ENCODE results near the gene NXPE3. TPM values are rescaled to one million over a fixed set of nuclear protein-coding genes. Genes with fewer than 3 reads are reported as not detected.
A peak's percentile ranks its signal among the peaks of the same experiment; 100 is the strongest.

NXPE3 gene
- total and polyA plus RNA-seq, 10 of the 15 experiments (the other 5 are each of a cell fraction or from before 2014, with no cell fraction given) = 2.0 to 8.7 (median 5.2) TPM

DNA sequence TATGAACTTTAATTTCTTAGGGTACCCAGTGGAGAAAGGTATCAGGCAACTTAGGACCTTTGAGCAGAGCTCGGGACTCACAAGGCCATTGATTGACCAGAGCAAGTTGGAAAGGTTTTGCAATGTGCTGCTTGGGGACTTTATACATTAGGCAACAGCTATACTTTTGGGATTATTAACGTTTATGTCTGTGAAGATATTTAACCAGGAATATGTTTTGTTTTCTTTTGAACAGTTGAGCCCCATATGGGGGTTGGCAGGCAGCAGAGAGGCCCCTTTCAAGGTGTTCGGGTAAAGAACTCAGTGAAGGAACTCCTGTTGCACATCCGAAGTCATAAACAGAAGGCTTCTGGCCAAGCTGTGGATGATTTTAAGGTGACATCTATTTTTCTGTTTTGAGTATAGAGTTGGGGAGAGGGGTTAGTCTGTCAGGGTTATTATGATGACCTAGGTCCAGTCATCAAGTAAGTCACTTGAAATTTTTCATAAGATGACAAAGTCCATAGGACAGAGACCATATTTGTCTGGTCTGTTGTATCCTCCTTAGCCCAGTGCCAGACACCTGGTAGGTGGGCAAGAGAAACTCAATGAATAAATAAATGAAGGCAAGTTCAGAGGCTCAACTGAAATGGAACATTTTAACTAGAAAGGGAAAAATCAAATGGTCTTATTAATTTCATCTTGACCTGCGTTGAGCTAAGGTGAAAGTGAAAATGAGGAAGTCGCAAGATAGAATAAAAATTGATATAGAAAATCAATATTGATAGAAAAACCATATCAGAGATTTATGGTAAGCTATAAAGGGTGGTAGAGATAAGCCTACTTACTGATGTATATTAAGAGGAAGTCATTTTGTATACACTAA, 73.1 kb downstream of the NXPE3 start:
- H3K27me3 ChIP-seq (replicated peaks in 1 of 2; ENCODE audit: control insufficient read depth in 2 of 2, insufficient read depth in 2 of 2, low read length in 1 of 2) = no peaks in the 10 kb centered on the region
- intact Hi-C loops (cut with micrococcal nuclease; ENCODE audit: unreplicated experiment) = loop anchor here (2.0 to 5.0 kb wide), 5 partner anchors 39 to 205 kb away; no protein-coding TSS in a partner anchor
- 52% methylated on average over 6 of the region's 6 CpGs for WGBS (ENCODE audit: insufficient coverage, insufficient replicate concordance, low lambda C conversion rate, missing lambda C conversion rate)
- DNase-seq (ENCODE audit: low read depth, low spot score) (no peak), FAIRE-seq (no peak), ATAC-seq (no peak)
- H3K36me3 ChIP-seq (ENCODE audit: control insufficient read depth in 2 of 2, insufficient read depth in 2 of 2, low read length in 1 of 2) = peaks cover 18 to 41% of the 10 kb centered on the region in 2 experiments
- TF ChIP-seq POLR2AphosphoS5 (IDR thresholded peaks at IDR 0.05; ENCODE audit: low read length) = peak; percentile 81
- 0 out of 2 replicates have a peak, but pooled peaks have one; percentile 66 for TF ChIP-seq WRNIP1 (IDR thresholded peaks at IDR 0.05; ENCODE audit: borderline replicate concordance, low read depth, low read length)
- peak; percentile 51; the same call in 1 of the 2 replicates for TF ChIP-seq MTA2 (IDR thresholded peaks at IDR 0.05; ENCODE audit: low read depth)
- TF ChIP-seq POLR2AphosphoS2 (IDR thresholded peaks at IDR 0.05; ENCODE audit: low read depth, low read length) = 0 out of 2 replicates have a peak, but pooled peaks have one; percentile 39
- TF ChIP-seq SPI1 (IDR thresholded peaks at IDR 0.05; ENCODE audit: borderline replicate concordance, insufficient read depth, low read depth, low read length) = peak; percentile 80; the same call in 1 of the 2 replicates
- TF ChIP-seq YBX1 (IDR thresholded peaks at IDR 0.05) = no peak
- TF ChIP-seq FOXM1 (IDR thresholded peaks at IDR 0.05; ENCODE audit: low read depth, low read length) = no peak; the same call in 1 of the 2 replicates
- TF ChIP-seq NFYB (IDR thresholded peaks at IDR 0.05; ENCODE audit: insufficient read depth, low read depth, low read length) = no peak
- TF ChIP-seq, protein P1, sequence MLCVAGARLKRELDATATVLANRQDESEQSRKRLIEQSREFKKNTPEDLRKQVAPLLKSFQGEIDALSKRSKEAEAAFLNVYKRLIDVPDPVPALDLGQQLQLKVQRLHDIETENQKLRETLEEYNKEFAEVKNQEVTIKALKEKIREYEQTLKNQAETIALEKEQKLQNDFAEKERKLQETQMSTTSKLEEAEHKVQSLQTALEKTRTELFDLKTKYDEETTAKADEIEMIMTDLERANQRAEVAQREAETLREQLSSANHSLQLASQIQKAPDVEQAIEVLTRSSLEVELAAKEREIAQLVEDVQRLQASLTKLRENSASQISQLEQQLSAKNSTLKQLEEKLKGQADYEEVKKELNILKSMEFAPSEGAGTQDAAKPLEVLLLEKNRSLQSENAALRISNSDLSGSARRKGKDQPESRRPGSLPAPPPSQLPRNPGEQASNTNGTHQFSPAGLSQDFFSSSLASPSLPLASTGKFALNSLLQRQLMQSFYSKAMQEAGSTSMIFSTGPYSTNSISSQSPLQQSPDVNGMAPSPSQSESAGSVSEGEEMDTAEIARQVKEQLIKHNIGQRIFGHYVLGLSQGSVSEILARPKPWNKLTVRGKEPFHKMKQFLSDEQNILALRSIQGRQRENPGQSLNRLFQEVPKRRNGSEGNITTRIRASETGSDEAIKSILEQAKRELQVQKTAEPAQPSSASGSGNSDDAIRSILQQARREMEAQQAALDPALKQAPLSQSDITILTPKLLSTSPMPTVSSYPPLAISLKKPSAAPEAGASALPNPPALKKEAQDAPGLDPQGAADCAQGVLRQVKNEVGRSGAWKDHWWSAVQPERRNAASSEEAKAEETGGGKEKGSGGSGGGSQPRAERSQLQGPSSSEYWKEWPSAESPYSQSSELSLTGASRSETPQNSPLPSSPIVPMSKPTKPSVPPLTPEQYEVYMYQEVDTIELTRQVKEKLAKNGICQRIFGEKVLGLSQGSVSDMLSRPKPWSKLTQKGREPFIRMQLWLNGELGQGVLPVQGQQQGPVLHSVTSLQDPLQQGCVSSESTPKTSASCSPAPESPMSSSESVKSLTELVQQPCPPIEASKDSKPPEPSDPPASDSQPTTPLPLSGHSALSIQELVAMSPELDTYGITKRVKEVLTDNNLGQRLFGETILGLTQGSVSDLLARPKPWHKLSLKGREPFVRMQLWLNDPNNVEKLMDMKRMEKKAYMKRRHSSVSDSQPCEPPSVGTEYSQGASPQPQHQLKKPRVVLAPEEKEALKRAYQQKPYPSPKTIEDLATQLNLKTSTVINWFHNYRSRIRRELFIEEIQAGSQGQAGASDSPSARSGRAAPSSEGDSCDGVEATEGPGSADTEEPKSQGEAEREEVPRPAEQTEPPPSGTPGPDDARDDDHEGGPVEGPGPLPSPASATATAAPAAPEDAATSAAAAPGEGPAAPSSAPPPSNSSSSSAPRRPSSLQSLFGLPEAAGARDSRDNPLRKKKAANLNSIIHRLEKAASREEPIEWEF (IDR thresholded peaks at IDR 0.05; ENCODE audit: insufficient replicate concordance, low read depth, low read length) = peak; percentile 69
- TF ChIP-seq, protein P2, sequence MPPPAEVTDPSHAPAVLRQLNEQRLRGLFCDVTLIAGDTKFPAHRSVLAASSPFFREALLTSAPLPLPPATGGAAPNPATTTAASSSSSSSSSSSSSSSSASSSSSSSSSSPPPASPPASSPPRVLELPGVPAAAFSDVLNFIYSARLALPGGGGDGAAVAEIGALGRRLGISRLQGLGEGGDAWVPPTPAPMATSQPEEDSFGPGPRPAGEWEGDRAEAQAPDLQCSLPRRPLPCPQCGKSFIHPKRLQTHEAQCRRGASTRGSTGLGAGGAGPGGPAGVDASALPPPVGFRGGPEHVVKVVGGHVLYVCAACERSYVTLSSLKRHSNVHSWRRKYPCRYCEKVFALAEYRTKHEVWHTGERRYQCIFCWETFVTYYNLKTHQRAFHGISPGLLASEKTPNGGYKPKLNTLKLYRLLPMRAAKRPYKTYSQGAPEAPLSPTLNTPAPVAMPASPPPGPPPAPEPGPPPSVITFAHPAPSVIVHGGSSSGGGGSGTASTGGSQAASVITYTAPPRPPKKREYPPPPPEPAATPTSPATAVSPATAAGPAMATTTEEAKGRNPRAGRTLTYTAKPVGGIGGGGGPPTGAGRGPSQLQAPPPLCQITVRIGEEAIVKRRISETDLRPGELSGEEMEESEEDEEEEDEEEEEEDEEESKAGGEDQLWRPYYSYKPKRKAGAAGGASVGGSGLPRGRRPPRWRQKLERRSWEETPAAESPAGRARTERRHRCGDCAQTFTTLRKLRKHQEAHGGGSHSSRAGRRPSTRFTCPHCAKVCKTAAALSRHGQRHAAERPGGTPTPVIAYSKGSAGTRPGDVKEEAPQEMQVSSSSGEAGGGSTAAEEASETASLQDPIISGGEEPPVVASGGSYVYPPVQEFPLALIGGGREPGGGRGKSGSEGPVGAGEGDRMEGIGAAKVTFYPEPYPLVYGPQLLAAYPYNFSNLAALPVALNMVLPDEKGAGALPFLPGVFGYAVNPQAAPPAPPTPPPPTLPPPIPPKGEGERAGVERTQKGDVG (CRISPR knock-in tag; IDR thresholded peaks at IDR 0.05) = peak; percentile 60; the same call in 1 of the 2 replicates
- H3K4me1 ChIP-seq (ENCODE audit: control insufficient read depth, insufficient read depth, low read length) = peaks cover 20% of the 10 kb centered on the region
- H3K79me2 ChIP-seq (ENCODE audit: control insufficient read depth, insufficient read depth, low read length) = peaks cover 80% of the 10 kb centered on the region
- ChIA-PET SMC1A (ENCODE audit: uncharacterized antibody, unreplicated experiment) (interaction anchor here (0.7 to 10.9 kb wide), 39 partner anchors 9 to 377 kb away, joined by 3 to 72 read pairs (median 6); no protein-coding TSS in a partner anchor), POLR2A (interaction anchor here (0.9 to 2.3 kb wide), 15 partner anchors 10 to 186 kb away, joined by 3 to 21 read pairs (median 5); partner anchors contain the start of gene RPL24), RAD21 (ENCODE audit: unreplicated experiment) (interaction anchor here (0.8 to 5.1 kb wide), 33 partner anchors 9 to 383 kb away, joined by 3 to 44 read pairs (median 5); no protein-coding TSS in a partner anchor), CTCF (interaction anchor here (0.5 to 3.3 kb wide), 15 partner anchors 16 to 377 kb away, joined by 3 to 22 read pairs (median 3); no protein-coding TSS in a partner anchor)
- H3K9ac ChIP-seq (ENCODE audit: control insufficient read depth, insufficient read depth, low read length) = peak overlapping the region; percentile 79
- in situ Hi-C loops (cut with MboI) = no loop called here
- peak overlapping the region; percentile 93 for H3K27ac ChIP-seq (ENCODE audit: control insufficient read depth, insufficient read depth)
- no peaks in the 10 kb centered on the region for H3K9me3 ChIP-seq (replicated peaks; ENCODE audit: control insufficient read depth, insufficient read depth, low read length)
- H2AFZ ChIP-seq (ENCODE audit: control insufficient read depth, low read depth, low read length) = no peak overlapping the region
- H4K20me1 ChIP-seq (ENCODE audit: control insufficient read depth, insufficient read depth) = no peaks in the 10 kb centered on the region
- H3K4me3 ChIP-seq = peak overlapping the region; percentile 75
- H3K4me2 ChIP-seq (ENCODE audit: control insufficient read depth, insufficient read depth) = peak overlapping the region; percentile 68
- no TSS peak for BruUV-seq (replicated peaks)
